ENCODE measurements around the gene WDR62.
"Not testable (repeated sequence)": the region's sequence is repeated elsewhere in the genome, so short reads cannot be mapped to it uniquely, and the experiment has no call there.

The WDR62 gene

GRCh38 chr19:36064826-36065225, 10.1 kb downstream of the WDR62 start:
- TF ChIP-seq, protein P1, sequence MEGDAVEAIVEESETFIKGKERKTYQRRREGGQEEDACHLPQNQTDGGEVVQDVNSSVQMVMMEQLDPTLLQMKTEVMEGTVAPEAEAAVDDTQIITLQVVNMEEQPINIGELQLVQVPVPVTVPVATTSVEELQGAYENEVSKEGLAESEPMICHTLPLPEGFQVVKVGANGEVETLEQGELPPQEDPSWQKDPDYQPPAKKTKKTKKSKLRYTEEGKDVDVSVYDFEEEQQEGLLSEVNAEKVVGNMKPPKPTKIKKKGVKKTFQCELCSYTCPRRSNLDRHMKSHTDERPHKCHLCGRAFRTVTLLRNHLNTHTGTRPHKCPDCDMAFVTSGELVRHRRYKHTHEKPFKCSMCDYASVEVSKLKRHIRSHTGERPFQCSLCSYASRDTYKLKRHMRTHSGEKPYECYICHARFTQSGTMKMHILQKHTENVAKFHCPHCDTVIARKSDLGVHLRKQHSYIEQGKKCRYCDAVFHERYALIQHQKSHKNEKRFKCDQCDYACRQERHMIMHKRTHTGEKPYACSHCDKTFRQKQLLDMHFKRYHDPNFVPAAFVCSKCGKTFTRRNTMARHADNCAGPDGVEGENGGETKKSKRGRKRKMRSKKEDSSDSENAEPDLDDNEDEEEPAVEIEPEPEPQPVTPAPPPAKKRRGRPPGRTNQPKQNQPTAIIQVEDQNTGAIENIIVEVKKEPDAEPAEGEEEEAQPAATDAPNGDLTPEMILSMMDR (IDR thresholded peaks at IDR 0.05; ENCODE audit: control insufficient read depth, extremely low read depth, insufficient read depth), result no peak
- no peak overlapping the region for H3K4me3 ChIP-seq (ENCODE audit: low read depth, low read length)
- no peak for DNase-seq (ENCODE audit: low read depth)

DNA sequence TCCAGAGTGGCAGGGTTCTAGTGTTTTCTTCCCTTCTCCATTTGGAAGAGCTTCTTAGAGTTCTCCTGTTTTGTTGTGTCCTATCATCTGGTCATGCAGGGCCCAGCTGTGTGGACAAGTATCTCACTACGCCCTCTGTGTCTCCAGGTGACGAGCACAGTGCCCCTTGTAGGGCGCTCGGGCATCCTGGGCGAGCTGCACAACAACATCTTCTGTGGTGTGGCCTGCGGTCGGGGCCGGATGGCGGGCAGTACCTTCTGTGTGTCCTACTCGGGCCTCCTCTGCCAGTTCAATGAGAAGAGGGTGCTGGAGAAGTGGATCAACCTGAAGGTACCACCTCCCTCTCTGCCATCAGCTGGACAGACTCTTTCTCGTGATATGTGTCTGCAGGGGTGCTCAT, 13.0 kb downstream of the WDR62 start:
- no peak overlapping the region for H3K4me3 ChIP-seq (ENCODE audit: low read depth, low read length)
- TF ChIP-seq, protein P1 (IDR thresholded peaks at IDR 0.05; ENCODE audit: control insufficient read depth, extremely low read depth, insufficient read depth), result no peak
- no peak for DNase-seq (ENCODE audit: low read depth)

DNA sequence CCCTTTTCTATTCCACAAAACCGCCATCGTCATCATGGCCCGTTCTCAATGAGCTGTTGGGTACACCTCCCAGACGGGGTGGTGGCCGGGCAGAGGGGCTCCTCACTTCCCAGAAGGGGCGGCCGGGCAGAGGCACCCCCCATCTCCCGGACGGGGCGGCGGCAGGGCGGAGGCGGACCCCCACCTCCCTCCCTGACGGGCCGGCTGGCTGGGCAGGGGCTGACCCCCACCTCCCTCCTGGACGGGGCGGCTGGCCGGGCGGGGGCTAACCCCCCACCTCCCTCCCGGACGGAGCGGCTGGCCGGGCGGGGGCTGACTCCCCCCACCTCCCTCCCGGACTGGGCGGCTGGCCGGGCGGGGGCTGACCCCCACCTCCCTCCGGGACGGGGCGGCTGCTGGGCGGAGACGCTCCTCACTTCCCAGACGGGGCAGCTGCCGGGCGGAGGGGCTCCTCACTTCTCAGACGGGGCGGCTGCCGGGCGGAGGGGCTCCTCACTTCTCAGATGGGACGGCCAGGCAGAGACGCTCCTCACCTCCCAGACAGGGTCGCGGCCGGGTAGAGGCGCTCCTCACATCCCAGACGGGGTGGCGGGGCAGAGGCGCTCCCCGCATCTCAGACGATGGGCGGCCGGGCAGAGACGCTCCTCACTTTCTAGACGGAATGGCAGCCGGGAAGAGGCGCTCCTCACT, 14.3 kb downstream of the WDR62 start:
- DNase-seq (ENCODE audit: low read depth); H3K4me3 ChIP-seq (ENCODE audit: low read depth, low read length): not testable (repeated sequence)

- TF ChIP-seq, protein P1 (IDR thresholded peaks at IDR 0.05; ENCODE audit: control insufficient read depth, extremely low read depth, insufficient read depth), result no peak
- no peak overlapping the region for H3K4me3 ChIP-seq (ENCODE audit: low read depth, low read length)
- DNase-seq (ENCODE audit: low read depth), result no peak
Observed at GRCh38 chr19:36072081-36072480, 17.4 kb downstream of the WDR62 start.

DNA sequence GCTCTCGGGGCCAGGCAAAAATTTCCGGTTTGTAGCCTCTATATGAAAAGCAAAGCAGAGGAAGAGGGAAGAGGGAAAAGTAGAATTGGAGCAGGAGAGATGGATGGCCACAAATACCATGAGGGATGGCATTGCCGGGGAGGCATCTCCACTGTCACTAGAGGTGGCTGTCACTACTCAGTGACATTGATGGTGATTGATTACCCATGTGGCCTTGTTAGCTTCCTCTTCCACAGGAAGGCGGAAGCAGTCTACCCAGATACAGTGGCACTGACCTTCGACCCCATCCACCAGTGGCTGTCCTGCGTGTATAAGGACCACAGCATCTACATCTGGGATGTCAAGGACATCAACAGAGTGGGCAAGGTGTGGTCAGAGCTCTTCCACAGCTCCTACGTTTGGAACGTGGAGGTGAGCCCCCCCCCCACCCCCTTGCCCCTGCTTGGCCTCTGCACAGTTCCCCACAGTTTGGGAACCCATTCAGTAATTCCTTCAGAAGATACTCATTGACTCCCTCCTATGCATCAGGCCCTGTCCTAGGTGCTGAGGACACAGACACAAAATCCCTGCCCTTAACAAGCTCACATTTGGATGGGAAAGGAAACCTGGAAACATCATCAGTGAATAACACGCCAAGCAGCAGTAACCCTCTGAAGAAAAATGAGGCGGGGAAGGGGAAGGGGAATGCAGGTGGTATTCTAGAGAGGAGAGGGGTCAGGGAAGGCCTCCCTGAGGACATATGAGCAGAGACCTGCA, 18.6 kb downstream of the WDR62 start:
- no peak for DNase-seq (ENCODE audit: low read depth)
- H3K4me3 ChIP-seq (ENCODE audit: low read depth, low read length), result no peak overlapping the region
- TF ChIP-seq, protein P1 (IDR thresholded peaks at IDR 0.05; ENCODE audit: control insufficient read depth, extremely low read depth, insufficient read depth), result no peak

DNA sequence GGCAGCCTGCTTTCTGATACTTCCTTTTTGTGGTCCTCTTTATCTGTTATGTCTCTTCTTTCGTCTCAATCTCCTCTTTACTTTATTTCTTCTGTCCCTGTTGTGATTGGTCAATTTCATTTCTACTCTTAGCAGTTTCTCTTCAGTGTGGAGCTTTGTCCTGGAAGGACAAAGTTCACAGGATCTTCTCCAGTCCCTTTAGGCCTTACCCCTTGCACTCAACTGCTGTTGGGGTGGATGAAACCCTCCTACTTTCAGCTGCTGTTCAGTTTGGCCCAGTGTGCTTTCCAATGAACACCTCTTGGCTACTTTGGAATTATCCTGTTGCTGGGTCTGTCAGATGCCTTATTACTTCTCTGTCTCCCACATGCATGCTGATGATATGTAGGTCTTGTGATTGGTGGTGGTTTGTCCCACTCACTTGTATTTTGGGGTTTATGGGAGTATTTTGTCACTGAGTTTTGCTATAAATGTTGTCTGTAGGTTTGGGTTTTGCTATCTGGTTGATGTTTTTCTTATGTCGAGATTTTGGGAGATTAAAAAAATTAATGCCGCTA, 24.8 kb downstream of the WDR62 start:
- TF ChIP-seq, protein P1 (IDR thresholded peaks at IDR 0.05; ENCODE audit: control insufficient read depth, extremely low read depth, insufficient read depth), result no peak
- no peak for DNase-seq (ENCODE audit: low read depth)
- H3K4me3 ChIP-seq (ENCODE audit: low read depth, low read length), result no peak overlapping the region

GRCh38 chr19:36081385-36081784, 26.7 kb downstream of the WDR62 start:
- TF ChIP-seq, protein P1 (IDR thresholded peaks at IDR 0.05; ENCODE audit: control insufficient read depth, extremely low read depth, insufficient read depth), result no peak
- no peak overlapping the region for H3K4me3 ChIP-seq (ENCODE audit: low read depth, low read length)
- no peak for DNase-seq (ENCODE audit: low read depth)

All from LNCaP clone FGC (cell line).